Upper lobe of right lung (tissue), 1 donor: ENCODE data around the gene SLC66A1. TPM values are rescaled to one million over a fixed set of nuclear protein-coding genes. Genes with fewer than 3 reads are reported as not detected.
"Not testable (repeated sequence)": the region's sequence is repeated elsewhere in the genome, so short reads cannot be mapped to it uniquely, and the experiment has no call there.

Source experiments
- ATAC-seq: fragments of 200-7000 bp; cut with Tn5 transposase; one replicate; pipeline ENCODE4 v1.9.1; 2020; ENCODE audit warnings: mild to moderate bottlenecking, moderate library complexity
- DNase-seq: peaks from one replicate; pipeline ENCODE4 v3.0.0-alpha.2; 2020
- H3K27ac ChIP-seq: fragments of 200-600 bp; one replicate; pipeline ENCODE4 v1.8.0; 2022
- H3K27me3 ChIP-seq: fragments of 200-600 bp; one replicate; pipeline ENCODE4 v1.8.0; 2022; ENCODE audit warnings: mild to moderate bottlenecking
- H3K36me3 ChIP-seq: fragments of 200-600 bp; one replicate; pipeline ENCODE4 v1.8.0; 2022
- H3K4me1 ChIP-seq: fragments of 200-600 bp; one replicate; pipeline ENCODE4 v1.8.0; 2022
- H3K4me3 ChIP-seq: fragments of 200-600 bp; one replicate; pipeline ENCODE4 v1.8.0; 2022; ENCODE audit warnings: mild to moderate bottlenecking
- H3K9me3 ChIP-seq: fragments of 200-600 bp; one replicate; pipeline ENCODE4 v1.8.0; 2022
- CTCF ChIP-seq: fragments of 200-600 bp; IDR thresholded peaks from one replicate; pipeline ENCODE4 v1.8.0; 2022; ENCODE audit warnings: antibody characterized with exemption
- intact Hi-C: fragments of 100-400 bp; cut with DNase I; formaldehyde crosslinking; loops from one replicate; pipeline ENCODE4 v1.11.0; 2022
- total RNA-seq: library from RNA; stranded (reverse); fragmentation: NEBNext Ultra II Directional; extraction: Animal tissue kit (Norgen Biotek cat#: 25700); gene quantifications from one replicate; pipeline ENCODE4 v1.2.1, GENCODE V29; 2021
- donor health status: DM: no; HTN: yes; CAD: no; lungs with severe emphysema.

The SLC66A1 gene
- total RNA-seq, 1 donor from 2014 or later: 20.9 TPM

- peaks cover 6% of the 10 kb centered on the region for H3K4me1 ChIP-seq
- intact Hi-C loops: no loop called here
- H3K9me3 ChIP-seq: no peaks in the 10 kb centered on the region
- H3K27me3 ChIP-seq: no peaks in the 10 kb centered on the region
- no peaks in the 10 kb centered on the region for H3K36me3 ChIP-seq
- no peak overlapping the region for H3K4me3 ChIP-seq
- TF ChIP-seq CTCF: no peak
- DNase-seq (no peak), ATAC-seq (no peak)
- H3K27ac ChIP-seq: no peak overlapping the region
These were observed 24.5 kb upstream of the SLC66A1 start for GRCh38 chr1:19287436-19288185.

- peak within 1 kb of the TSS; percentile 44 for H3K4me3 ChIP-seq
These were observed 23.5 kb upstream of the SLC66A1 start, which contains the start of gene AKR7A3 for GRCh38 chr1:19288324-19289241. Gene AKR7A3, minus strand, starts transcription at chr1:19288770. Its CDS starts 61 bp downstream, at chr1:19288709.

GRCh38 chr1:19289244-19289643 is 22.9 kb upstream of the SLC66A1 start:
- Histone ChIP-seq H3K9me3 (peaks cover 6% of the 10 kb centered on the region), H3K4me3 (peak overlapping the region; percentile 44), H3K27ac (no peak overlapping the region), H3K4me1 (peaks cover 6% of the 10 kb centered on the region), H3K27me3 (no peaks in the 10 kb centered on the region), H3K36me3 (no peaks in the 10 kb centered on the region)
- no peak for ATAC-seq
- no peak for DNase-seq
- no peak for TF ChIP-seq CTCF
- intact Hi-C loops: no loop called here

More at GRCh38 chr1:19288324-19289241, 23.5 kb upstream of the SLC66A1 start, which contains the start of gene AKR7A3:
- DNase-seq: peak; percentile 87
- H3K27me3 ChIP-seq, H3K4me1 ChIP-seq, H3K27ac ChIP-seq, intact Hi-C loops, H3K36me3 ChIP-seq, H3K9me3 ChIP-seq: not testable (repeated sequence)
- peak; percentile 95 for ATAC-seq

GRCh38 chr1:19294638-19295037 is 17.5 kb upstream of the SLC66A1 start:
- Histone ChIP-seq H3K9me3 (peaks cover 9% of the 10 kb centered on the region), H3K4me3 (no peak overlapping the region), H3K27me3 (no peaks in the 10 kb centered on the region), H3K4me1 (no peaks in the 10 kb centered on the region), H3K27ac (no peak overlapping the region), H3K36me3 (no peaks in the 10 kb centered on the region)
- no peak for ATAC-seq
- DNase-seq: no peak
- intact Hi-C loops: no loop called here
- TF ChIP-seq CTCF: no peak

GRCh38 chr1:19300211-19300610 is 11.9 kb upstream of the SLC66A1 start:
- no peak overlapping the region for H3K27ac ChIP-seq
- H3K36me3 ChIP-seq: peaks cover 27% of the 10 kb centered on the region
- H3K27me3 ChIP-seq: no peaks in the 10 kb centered on the region
- no peak for TF ChIP-seq CTCF
- DNase-seq (no peak), ATAC-seq (no peak)
- intact Hi-C loops: no loop called here
- no peaks in the 10 kb centered on the region for H3K9me3 ChIP-seq
- no peak overlapping the region for H3K4me3 ChIP-seq
- no peaks in the 10 kb centered on the region for H3K4me1 ChIP-seq

- H3K9me3 ChIP-seq, ATAC-seq, H3K27me3 ChIP-seq, intact Hi-C loops, H3K4me3 ChIP-seq, DNase-seq, H3K27ac ChIP-seq, H3K4me1 ChIP-seq: not testable (repeated sequence)
- peaks cover 60% of the 10 kb centered on the region for H3K36me3 ChIP-seq
These were observed 8.0 kb upstream of the SLC66A1 start for GRCh38 chr1:19304081-19304480.
